ENCODE data around the gene SLC4A3.

- no peak for TF ChIP-seq POLR2AphosphoS5 (IDR thresholded peaks at IDR 0.05; ENCODE audit: insufficient read depth, low read depth, low read length)
- no peak for TF ChIP-seq CTCF (IDR thresholded peaks at IDR 0.05; ENCODE audit: extremely low read depth in 1 of 2, insufficient read depth in 1 of 2, low read depth in 1 of 2, low read length in 2 of 2)
- no peak for TF ChIP-seq POLR2A (IDR thresholded peaks at IDR 0.05; ENCODE audit: low read depth, low read length)
- TF ChIP-seq EZH2 (IDR thresholded peaks at IDR 0.05; ENCODE audit: borderline replicate concordance, low read depth, low read length, severe bottlenecking): no peak
- no peak for TF ChIP-seq GATA2 (IDR thresholded peaks at IDR 0.05; ENCODE audit: insufficient read depth, insufficient read length, low read depth, low read length)
- no peak for TF ChIP-seq FOS (IDR thresholded peaks at IDR 0.05; ENCODE audit: borderline replicate concordance, insufficient read depth, low read length)
- TF ChIP-seq MAX (IDR thresholded peaks at IDR 0.05; ENCODE audit: insufficient read depth, insufficient read length): no peak
- TF ChIP-seq MYC (IDR thresholded peaks at IDR 0.05; ENCODE audit: low read depth, low read length): no peak
Observed at GRCh38 chr2:219625179-219625578, 2.3 kb upstream of the SLC4A3 start.
